ENCODE results near the gene C14orf132.
"Not testable (repeated sequence)": the region's sequence is repeated elsewhere in the genome, so short reads cannot be mapped to it uniquely, and the experiment has no call there.

C14orf132 gene

DNA sequence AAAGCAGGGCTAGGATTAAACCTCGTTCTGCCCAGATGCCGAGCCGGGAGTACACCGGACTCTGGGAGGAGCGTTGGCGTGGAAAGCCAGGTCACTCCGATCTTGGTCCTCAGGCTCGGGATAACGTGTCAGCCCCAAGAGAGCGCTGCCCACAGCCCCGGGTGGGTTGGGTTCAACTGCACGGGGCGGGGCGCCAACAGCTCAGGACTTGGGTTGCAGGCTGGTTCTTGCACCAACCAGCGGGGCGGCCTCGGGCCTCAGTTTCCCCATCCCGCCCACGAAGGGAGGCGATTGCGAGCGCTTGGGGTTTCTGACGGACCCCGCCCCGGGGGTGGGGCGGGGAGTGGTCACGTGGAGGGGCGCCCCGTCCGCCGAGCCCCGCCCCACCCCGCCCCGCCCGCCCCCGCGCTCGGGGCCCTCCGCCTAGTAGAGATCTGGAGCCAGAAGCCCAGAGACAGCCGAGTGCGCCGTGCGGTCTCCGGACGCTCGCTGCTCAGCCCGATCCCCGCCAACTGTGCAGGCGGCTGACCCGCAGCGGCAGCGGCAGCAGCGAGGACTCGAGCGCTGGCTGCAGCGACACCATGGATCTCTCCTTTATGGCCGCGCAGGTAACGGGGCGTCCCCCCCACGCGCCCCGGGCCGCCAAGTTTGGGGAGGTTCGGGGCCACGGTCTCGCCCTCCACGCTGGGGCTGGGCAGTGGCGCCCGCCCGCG is at the start of gene C14orf132:
Gene C14orf132, plus strand, starts transcription at position 443 of the 713 bp plus-strand sequence. Its CDS starts 139 bp downstream, at position 582.
- peak; percentile 26 for DNase-seq (ENCODE audit: low spot score)

DNA sequence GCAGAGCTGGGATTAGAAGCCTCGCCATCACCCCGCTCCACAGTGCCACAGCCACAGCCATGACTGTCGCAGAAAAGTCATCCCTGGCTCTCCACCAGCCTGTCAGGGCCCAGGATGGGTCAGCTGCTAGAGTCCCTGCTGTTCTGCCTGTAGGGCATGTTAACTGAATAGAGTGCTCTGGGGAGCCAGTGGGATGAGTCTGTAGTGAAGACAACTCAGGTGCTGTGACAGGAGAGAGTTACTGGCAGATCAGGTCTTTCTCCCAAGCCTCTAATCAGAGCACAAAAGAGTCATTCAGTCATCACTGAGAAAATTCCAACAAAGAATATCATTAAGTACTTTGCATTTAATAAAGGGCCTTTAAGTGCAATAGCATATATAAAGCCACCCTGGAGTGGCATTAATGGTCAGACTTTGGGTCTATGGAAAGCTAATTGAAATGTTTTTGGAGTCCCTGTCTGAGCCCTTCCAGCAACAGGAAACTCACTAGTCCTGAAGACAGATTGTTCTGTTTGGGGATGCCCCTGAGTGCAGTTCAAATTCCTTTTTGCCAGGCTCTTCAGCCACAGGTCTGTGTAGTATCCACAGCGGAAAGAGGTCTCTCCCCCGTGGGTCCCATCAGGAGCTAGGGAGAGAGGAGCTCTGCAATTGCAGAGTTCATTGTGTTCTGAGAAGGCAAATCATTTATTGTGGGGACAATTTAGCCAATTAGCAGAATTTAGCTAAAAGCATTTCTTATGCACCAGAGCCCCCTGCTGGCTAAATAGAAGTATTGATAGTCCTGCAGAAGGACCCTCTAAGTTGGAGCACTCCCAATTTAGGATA is 45.2 kb upstream of the C14orf132 start:
- peak; percentile 43 for DNase-seq (ENCODE audit: low spot score)

DNA sequence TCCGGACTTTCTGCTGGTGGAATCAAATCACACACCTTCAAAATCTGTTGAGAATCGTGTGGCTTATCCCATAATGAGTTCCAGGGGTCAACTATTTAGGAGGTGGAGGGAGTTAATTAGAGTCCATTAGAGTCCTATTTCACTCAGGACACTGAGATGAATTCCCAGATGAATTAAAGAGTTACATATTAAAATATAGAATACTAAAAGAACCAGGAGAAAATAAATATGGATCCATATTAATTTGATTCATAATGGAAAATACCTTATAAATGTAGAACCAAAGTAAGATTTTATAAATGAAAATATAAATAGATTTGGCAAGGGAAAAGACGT is 44.6 kb upstream of the C14orf132 start:
- DNase-seq (ENCODE audit: low spot score) = no peak

DNA sequence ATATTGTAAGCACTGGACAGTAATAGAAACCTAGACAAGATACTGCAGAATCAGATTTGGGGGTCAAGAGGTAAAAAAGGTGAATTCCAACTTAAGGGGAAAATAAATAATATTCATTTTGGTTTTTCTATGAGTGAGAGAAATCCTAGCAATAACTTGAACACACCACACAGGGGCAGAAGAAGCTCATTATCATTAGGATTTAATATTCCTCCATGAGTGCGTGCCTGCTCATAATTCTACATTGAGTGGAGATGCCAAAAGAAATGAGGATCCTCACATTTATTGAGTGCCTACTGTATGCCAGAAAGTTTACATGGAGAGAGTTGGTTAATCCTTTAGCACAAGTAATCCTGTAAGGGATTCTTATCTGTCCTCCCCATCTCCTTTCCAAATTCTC is 40.5 kb upstream of the C14orf132 start:
- DNase-seq (ENCODE audit: low spot score) = no peak

DNA sequence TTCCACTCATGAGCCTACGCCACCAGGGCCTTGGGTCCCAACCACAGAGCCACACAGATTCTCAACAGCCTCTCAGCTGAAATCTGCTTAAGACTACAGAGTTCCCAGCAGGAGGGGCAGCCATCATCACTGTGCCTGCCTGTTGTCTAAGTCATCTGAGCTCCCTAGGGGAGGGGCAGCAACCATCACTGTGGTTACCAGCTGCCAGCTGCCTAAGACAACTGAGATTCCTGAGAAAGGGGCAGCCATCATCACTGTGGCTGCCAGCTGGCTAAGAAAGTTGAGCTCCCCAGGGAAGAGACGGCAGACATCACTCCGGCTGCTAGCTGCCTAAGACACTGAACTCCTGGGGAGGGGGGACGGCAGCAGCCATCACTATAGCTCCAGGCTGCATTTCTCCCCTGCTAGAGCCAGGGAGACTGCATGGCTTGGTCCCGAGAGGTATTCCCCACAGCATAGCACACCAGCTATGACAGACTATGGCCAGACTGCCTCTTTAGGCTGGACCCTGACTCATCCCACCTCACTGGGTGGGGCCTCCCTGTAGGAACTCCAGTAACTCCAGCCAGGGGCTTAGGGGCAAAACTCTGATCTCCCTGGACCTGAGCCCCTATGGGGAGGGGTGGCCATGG is 37.2 kb upstream of the C14orf132 start:
- no peak for DNase-seq (ENCODE audit: low spot score)

DNA sequence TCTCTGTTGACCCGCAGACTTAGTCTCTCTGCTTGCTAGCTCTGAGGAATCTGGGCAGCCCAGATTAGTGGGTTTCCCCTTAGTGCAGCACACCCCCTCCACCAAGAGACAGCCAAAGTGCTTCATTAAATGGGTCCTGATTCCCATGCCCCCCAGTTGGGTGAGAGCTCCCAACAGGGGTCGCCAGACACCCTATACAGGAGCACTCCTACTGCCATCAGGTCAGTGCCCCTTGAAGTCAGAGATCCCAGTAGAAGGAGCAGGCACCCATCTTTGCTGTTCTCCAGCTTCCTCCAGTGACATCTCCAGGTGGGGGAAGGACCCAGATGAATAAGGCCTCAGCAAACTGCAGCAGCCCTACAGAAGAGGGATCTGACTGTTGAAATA is 36.7 kb upstream of the C14orf132 start:
- no peak for DNase-seq (ENCODE audit: low spot score)

DNA sequence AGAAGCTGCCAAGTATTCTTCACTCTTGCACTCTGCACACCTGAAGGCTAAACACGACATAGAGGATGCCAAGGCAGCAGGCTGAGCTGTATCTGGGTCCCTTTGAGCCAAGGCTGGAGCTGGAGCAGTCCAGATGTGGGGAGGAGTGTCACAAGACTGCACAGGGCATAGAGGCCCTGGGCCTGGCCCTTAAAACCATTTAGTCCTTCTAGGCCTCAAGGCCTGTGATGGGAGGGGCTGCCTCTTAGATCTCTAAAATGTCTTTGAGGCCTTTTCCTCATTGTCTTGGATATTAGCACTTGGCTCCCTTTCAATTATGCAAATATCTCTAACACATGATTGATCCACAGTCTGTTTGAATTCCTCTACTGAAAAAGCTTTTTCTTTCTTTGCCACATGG is 28.0 kb upstream of the C14orf132 start:
- no peak for DNase-seq (ENCODE audit: low spot score)

DNA sequence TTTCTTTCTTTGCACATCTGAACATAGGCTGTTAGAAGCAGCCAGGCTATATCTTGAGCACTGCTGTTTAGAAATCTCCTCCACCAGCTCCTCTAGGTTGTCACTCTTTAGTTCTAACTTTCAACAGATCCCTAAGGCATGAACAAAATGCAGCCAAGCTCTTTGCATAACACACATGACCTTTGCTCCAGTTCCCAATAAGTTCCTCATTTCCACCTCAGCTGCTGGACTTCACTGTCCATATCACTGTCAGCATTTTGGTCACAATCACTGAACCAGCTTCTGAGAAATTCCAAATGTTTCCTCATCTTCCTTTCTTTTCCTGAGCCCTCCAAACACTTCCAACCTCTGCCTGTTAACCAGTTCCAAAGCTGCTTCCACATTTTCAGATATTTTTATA is 27.6 kb upstream of the C14orf132 start:
- no peak for DNase-seq (ENCODE audit: low spot score)

DNA sequence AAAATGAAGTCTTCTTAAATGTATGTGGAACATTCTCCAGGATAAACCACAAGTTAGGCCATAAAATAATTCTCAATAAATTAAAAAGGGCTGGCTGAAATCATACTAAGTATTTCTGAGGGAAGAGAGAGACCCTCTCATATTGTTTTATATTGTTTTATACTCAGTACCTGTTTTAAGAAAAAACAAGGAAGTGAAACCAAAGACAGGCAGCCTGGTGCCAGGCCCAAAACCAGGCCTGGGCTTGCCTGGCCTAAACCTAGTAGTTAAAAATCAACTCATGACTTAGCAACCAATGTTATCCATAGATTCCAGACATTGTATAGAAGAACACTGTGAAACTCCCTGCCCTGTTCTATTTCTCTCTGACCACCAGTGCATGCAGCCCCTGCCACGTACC is 26.4 kb upstream of the C14orf132 start:
- DNase-seq (ENCODE audit: low spot score) = not testable (repeated sequence)

DNA sequence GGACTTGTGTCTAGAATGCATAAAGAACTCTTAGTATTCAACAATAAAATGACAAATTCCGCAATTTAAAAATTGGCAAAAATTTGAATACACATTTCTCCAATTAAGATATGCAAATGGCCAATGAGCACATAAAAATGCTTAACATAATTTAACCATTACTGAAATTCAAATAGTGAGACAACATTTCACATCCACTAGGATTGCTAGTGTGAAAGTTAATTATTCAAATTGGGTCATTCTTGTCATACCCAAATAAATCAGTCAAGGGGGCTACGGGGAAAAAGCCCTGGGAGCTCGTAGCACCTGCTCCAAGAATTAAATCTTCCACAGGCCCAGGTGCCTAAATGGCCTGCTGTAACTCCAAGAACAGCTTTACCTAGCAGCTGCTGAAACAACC is 25.0 kb upstream of the C14orf132 start:
- DNase-seq (ENCODE audit: low spot score) = no peak

DNA sequence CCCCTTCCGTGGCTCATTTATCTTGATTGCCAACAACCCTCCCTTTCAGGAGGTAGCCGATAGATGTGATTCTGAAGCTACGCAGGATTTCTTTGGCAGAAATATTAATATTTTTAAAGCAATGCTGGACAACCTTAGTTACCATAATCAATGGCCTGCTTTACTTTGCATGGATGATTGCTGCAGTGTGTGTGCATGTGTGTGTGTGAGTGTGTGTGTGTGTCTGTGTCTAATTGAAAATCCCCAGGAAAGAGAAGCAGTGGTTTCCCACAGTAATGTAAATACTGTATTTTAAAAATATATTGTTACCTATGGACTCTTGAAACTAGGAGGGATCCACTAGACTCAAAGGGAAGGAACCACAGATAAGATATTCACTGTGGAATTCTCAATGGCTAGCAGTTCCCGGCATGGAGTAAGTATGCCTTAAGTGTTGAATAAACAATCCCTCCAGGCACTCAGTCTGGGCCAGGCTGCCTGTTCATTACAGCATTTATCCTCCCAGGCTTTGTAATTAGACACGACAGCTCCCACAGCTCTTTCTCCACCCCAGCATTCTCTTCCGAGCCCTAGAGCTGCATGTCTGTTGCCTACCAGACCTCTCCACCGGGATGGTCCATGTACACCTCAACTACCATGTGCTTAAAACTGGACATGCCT is 22.5 kb upstream of the C14orf132 start:
- no peak for DNase-seq (ENCODE audit: low spot score)

DNA sequence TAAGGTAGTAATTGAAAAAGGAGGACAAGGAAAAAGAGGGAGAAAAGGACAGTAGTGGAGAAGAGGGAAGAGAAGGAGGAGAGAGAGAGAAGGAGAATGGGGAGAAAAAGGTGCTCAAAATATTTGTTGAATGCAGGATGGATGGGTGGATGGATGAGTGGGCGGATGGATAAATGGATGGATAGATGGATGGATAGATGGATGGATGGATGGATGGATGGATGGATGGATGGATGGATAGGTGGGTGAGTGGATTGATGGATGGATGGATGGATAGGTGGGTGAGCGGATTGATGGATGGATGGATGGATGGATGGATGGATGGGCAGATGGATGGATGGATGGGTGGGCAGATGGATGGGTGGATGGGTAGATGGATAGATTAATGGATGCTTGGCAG is 21.3 kb upstream of the C14orf132 start:
- DNase-seq (ENCODE audit: low spot score) = no peak

DNA sequence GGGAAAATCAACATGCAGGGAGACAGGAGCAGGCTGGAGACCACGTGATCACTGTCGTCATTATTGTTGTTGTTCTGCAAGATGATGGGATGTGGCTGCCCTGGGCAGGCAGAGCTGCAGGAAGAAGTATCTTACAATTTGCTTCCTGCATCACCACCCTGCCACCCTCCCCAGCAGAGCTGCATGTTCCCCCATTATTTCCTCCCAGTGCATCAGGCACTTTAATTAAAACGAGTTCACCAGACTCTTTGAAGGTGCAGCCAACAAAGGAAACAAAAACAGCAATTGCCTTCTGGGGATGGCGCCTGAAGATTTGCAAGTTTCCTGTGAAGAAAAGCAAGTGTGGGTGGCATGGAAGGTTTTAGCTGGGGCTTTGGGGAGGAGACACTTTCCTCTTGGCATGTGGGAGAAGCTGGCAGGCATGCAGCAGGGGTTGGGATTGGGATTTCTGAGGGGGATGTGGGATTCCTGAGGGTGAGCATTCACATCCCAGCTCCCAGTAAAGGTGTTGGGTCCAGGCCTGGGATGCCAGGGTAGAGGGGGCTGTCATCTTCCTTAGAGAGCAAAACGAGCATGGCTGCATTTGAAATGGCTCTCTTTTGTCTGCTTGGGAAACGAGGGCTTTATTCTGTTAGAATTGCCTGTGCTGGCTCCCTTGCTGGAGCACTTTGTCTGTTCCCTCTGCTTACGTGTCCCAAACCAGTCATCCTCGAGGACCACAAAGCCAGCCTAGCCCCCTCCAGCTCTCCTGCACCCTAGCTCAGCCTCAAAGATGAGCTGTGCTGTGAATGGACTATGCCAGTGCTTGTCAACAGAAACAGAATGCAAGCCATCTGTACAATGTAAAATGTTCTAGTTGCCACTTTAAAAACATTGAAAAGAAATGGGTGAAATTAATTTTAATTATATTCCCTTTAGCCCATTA is 11.5 kb upstream of the C14orf132 start:
- DNase-seq (ENCODE audit: low spot score) = no peak

DNA sequence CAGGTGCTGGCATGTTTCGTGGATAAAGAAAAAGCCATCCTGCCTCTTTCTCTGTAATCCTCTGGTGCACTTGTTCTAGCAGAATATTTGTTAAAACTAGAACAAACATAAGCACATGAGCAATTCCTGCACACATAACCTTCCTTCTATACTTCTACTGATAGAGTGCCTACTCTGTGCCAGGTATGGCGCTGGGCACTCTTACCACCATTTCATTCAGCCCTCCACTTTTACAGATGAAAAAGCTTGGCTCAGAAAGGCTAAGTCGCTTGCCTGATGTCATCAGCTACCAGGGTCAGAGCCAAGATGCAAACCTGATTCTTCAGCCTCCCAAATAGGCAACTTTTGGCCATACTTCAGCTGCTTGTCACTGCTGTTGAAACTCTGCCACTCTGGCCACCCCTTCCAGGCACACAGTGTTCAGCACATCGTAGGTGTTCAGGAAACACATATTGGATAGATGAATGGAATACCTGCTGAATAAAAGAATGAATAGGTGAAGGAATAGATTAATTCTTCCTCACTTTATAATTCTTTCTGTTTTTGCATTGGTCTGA is 10.0 kb upstream of the C14orf132 start:
- no peak for DNase-seq (ENCODE audit: low spot score)

DNA sequence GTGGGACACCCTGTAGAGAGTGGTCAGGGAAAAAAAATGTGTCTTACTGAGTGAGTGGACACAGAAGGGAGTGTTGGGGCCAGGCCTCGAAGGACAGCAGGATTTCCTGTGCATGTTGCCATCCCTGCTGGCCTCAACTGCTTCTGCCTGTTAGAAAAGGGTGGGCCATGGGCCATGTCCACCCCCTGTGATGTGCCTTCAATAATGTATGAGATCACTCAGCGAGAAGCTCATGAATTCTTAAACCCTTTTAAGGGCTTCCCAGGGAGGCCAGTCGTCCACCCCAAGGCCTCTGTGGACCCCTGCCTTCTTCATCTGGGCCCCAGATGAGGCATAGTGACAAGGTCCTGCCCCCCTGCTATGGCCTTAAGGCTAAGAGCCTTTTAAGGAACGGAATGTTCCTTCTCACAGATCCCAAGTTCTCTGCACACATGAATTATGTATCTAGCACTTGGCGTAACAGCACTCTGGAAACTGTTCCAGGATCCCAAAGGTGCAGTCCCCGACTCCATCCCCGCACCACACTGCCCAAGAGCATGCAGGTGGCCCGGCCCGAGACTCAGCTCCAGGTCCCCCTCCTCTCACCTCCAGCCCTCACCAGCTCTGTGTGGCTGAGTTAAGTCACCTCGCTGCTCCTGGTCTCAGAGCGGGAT is 8.9 kb upstream of the C14orf132 start:
- no peak for DNase-seq (ENCODE audit: low spot score)

DNA sequence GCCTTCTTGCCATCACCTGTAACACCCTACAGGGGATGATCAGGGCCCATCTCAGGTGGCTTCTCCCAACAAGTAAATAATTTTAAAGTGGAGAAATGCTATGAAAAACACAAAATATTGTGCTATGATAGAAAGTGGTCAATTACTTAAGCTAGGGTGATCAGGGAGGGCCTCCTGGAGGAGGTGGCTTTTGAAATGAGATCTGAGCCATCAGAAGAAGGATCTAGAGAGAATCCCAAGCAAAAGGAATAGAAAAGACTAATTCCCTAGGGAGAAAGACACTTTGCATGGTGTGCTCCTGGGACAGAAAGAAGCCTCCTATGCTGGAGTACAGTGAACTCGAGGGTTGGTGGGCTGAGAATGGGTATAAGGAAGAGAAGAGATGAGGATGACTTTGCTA is 7.5 kb upstream of the C14orf132 start:
- DNase-seq (ENCODE audit: low spot score) = no peak

DNA sequence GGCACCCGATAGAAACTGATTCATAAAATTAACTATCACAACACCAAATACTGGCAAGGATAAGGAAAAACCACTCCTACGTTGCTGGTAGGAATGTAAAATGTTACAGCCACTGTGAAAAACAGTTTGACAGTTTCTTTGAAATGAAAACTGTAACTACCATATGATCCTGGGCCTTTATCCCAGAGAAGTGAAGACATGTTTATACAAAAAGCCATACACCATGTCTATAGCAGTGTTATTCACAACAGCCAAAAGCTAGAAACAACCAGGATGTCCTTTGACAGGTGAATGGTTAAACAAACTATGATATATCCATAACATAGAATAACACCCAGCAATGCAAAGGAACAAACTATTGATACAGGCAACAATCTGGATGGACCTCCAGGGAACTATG is 3.7 kb upstream of the C14orf132 start:
- no peak for DNase-seq (ENCODE audit: low spot score)

DNA sequence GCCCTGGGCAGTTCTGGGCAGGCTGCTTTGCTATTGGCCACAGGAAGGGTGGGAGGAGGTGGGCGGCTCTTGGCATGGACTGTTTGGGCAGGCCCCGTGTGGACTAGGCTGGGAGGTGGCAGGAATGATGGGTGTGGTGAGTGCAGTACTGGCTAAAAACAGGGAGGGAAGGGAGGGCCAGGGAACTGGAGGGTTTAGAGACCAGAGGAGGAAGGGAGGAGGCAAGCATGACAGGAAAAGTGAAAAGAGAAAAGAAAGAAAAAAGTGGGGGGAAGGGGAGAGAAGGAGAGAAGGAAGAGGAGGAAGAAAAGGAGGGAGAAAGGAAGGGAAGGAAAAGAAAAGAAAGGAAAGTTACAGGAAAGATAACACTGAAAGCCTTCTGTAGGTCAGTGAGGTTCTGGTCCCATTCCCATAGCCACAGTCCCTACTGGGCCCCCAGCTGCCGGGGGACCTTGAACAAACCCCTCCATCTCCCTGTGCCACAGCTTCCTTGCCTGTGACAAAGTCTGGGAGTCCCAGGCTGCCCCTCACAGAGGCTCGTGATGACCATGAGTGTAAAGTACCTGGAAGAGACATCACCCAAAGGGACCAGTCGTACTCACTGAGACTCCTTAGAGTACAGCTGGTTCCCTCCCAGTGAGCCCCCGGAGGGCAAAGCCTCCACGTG is 1.1 kb upstream of the C14orf132 start:
- DNase-seq (ENCODE audit: low spot score) = no peak

DNA sequence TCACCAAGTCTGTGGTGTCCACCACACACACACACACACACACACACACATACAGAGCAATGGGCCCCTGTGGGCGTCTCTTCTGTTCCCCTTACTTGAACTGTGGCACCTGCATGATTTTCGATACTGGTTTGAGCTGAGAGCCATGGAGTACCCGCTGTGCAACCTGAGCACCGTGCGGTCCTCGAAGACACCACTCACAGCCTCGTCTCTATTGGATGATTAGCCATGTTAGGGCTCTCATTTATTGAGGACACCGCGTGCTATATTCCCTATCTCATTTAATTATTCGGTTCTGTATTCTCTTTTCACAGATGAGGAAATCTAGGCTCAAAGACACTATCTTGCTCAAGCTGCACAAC is 623 bp upstream of the C14orf132 start:
- DNase-seq (ENCODE audit: low spot score) = no peak

DNA sequence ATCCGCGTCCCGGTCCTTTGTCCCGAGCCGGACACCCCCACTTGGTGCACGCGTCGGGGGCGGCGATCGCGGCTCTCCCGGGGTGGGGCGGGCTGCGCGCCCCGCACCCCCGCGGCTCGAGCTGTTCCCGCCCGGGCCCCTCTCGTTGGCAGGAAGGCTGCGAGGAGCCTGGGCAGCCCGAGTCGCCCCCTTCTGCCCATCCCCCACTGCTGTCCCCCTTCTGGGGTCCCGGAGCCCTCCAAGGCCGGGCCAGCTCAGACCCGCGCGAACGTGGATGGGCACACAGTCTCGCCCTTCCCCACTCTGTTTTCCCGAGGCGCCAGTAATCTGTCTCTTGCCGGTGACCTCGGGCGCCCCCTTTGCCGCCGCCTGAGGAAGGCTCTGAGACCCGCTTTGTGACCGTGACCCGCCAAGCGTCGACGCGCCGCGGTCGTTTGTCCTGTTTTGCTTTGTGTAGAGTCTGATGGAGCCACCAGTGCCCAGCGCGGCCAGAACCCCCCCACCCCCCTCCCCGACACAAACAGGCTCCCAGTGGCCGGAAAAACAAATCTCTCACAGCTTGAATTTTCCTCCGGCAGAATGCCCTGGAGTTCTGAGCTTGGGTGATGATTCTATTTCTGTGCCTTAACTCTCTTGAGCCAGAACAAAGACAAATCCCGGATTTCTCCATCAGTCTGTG is 610 bp downstream of the C14orf132 start:
- DNase-seq (ENCODE audit: low spot score) = no peak

Data from CD4-positive, alpha-beta T cell treated with Interleukin-2 at 100 ng/mL for 4 hours (primary cell).